Measurements from ENCODE around the gene TEX26. TPM values are rescaled to one million over a fixed set of nuclear protein-coding genes. Genes with fewer than 3 reads are reported as not detected.

Gene TEX26
- total and polyA plus RNA-seq, 4 experiments from 2014 or later: not detected

DNA sequence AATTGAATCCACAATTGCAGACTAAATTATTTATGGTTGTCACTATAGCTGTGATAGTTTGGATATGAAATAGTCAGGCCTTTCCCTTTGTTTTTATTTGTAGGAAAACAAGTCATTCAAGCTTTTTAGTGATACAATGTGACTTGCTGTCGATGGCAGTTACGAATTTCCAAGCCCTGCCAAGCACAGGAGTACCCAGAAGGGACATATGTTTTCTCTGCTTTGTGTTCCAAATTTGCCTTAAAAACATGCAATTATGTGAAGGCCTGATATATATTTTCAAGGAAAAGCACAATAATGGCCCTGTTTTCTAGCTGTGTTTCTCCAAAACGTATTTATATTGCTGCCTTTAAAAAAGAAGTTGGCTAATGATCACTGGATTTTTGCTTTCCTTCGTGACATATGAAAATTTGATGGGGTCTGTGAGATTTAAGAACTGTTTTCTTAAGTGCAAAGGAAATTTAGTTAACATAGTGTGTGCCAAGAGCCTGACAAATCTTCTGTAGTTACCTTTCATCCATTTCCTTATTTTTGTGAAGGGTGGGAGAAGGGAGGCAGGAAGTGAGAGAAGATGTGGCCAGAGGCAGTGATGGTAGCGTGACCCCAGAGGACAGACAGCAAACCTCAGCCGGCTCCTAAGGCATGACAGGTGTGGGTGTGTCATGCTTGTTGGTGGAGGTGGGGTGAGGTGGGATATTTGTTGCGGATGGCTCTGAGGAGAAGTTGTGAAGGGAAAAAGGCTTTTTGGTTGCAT lies 79.6 kb downstream of the TEX26 start:
- Mint-ChIP-seq H3K36me3 (no peaks in the 10 kb centered on the region), H3K27me3 (peaks cover 13% of the 10 kb centered on the region in 2 donors), H3K4me1 (peaks cover 0 to 5% (median 0%) of the 10 kb centered on the region in 4 donors), H3K4me3 (no peak overlapping the region), H3K27ac (no peak overlapping the region), H3K9me3 (peaks cover 0 to 3% (median 0%) of the 10 kb centered on the region in 8 donors)
- ChIA-PET CTCF (ENCODE audit: partially characterized antibody) (interaction anchor here (0.6 to 0.9 kb wide), 2 partner anchors 10 to 33 kb away, joined by 3 to 4 read pairs; no protein-coding TSS in a partner anchor), POLR2A (ENCODE audit: partially characterized antibody) (no interaction called here)
- H3K27me3 ChIP-seq (ENCODE audit: insufficient read depth, low read length): no peaks in the 10 kb centered on the region
- no peaks in the 10 kb centered on the region for H3K4me1 ChIP-seq (ENCODE audit: insufficient read depth, low read length)
- no peak overlapping the region for H3K27ac ChIP-seq (ENCODE audit: low read depth, low read length)
- intact Hi-C loops (cut with micrococcal nuclease): no loop called here
- DNase-seq: no peak
- H3K36me3 ChIP-seq (ENCODE audit: insufficient read depth, low read length): no peaks in the 10 kb centered on the region
- H3K4me3 ChIP-seq (ENCODE audit: low read length in 2 of 2): no peak overlapping the region
- no peaks in the 10 kb centered on the region for H3K9me3 ChIP-seq (ENCODE audit: control insufficient read depth in 1 of 2, low read length in 2 of 2)

DNA sequence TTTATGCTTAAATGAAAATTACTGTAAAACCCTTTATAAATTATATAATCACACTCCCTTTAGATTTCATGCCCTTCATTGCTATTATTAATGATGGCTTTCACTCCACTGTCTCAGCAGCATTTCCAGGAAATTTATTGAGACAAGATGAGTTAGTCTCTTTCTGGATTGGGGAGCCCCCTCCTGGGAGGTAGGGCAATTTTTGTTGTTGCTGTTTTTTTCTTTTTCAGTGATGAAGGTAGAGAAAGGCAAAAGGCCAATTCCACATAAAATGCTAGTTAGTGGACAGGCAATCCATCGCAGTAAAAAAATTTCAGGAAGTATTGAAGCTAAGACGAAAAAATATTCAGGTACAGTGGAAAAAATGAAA lies 80.2 kb downstream of the TEX26 start:
- ChIA-PET POLR2A (ENCODE audit: partially characterized antibody) (no interaction called here), CTCF (ENCODE audit: partially characterized antibody) (no interaction called here)
- Histone ChIP-seq H3K27me3 (ENCODE audit: insufficient read depth, low read length) (no peaks in the 10 kb centered on the region), H3K27ac (ENCODE audit: low read depth, low read length) (no peak overlapping the region), H3K9me3 (ENCODE audit: control insufficient read depth in 1 of 2, low read length in 2 of 2) (no peaks in the 10 kb centered on the region), H3K36me3 (ENCODE audit: insufficient read depth, low read length) (no peaks in the 10 kb centered on the region), H3K4me3 (ENCODE audit: low read length in 2 of 2) (no peak overlapping the region), H3K4me1 (ENCODE audit: insufficient read depth, low read length) (no peaks in the 10 kb centered on the region)
- H3K4me3 Mint-ChIP-seq: no peak overlapping the region
- H3K36me3 Mint-ChIP-seq: no peaks in the 10 kb centered on the region
- peaks cover 13% of the 10 kb centered on the region in 2 donors for H3K27me3 Mint-ChIP-seq
- peaks cover 0 to 5% (median 0%) of the 10 kb centered on the region in 8 donors for H3K9me3 Mint-ChIP-seq
- H3K27ac Mint-ChIP-seq: no peak overlapping the region
- H3K4me1 Mint-ChIP-seq: peaks cover 0 to 5% (median 0%) of the 10 kb centered on the region in 4 donors
- intact Hi-C loops (cut with micrococcal nuclease): no loop called here
- no peak for DNase-seq

GRCh38 chr13:31014456-31014855 lies 82.0 kb downstream of the TEX26 start:
- H3K27me3 Mint-ChIP-seq: peaks cover 16 to 17% of the 10 kb centered on the region in 2 donors
- H3K27ac Mint-ChIP-seq: no peak overlapping the region
- Histone ChIP-seq H3K4me1 (ENCODE audit: insufficient read depth, low read length) (no peaks in the 10 kb centered on the region), H3K27ac (ENCODE audit: low read depth, low read length) (no peak overlapping the region), H3K36me3 (ENCODE audit: insufficient read depth, low read length) (no peaks in the 10 kb centered on the region), H3K9me3 (ENCODE audit: control insufficient read depth in 1 of 2, low read length in 2 of 2) (no peaks in the 10 kb centered on the region), H3K27me3 (ENCODE audit: insufficient read depth, low read length) (no peaks in the 10 kb centered on the region), H3K4me3 (ENCODE audit: low read length in 2 of 2) (no peak overlapping the region)
- no peaks in the 10 kb centered on the region for H3K36me3 Mint-ChIP-seq
- no peak for DNase-seq
- intact Hi-C loops (cut with micrococcal nuclease): no loop called here
- peaks cover 0 to 5% (median 0%) of the 10 kb centered on the region in 4 donors for H3K4me1 Mint-ChIP-seq
- H3K9me3 Mint-ChIP-seq: peaks cover 0 to 6% (median 0%) of the 10 kb centered on the region in 8 donors
- CTCF ChIA-PET (ENCODE audit: partially characterized antibody): interaction anchor here (1.3 to 1.7 kb wide), 2 partner anchors 11 to 35 kb away, joined by 3 to 5 read pairs; no protein-coding TSS in a partner anchor
- no peak overlapping the region for H3K4me3 Mint-ChIP-seq
- POLR2A ChIA-PET (ENCODE audit: partially characterized antibody): no interaction called here

DNA sequence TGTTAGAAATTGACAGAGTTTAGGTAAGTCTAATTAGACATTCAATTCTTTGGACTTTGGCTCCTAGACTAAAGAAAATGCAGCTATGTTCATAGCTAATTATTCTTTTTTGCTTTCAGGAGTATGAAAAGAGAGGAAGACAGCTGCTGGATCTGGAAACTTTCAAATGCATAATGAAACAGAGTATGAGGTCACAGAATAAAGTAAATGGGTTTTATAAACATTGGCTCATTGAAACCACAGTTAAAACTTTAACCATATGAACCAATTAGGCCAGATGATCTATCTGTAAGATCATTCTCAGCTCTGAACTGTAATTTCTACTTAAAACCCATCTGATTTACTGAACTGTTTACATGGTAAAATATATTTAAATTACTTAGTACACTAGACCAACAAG lies 82.7 kb downstream of the TEX26 start:
- POLR2A ChIA-PET (ENCODE audit: partially characterized antibody): no interaction called here
- no peak overlapping the region for H3K27ac Mint-ChIP-seq
- H3K36me3 ChIP-seq (ENCODE audit: insufficient read depth, low read length): no peaks in the 10 kb centered on the region
- no peaks in the 10 kb centered on the region for H3K4me1 ChIP-seq (ENCODE audit: insufficient read depth, low read length)
- peaks cover 0 to 5% (median 0%) of the 10 kb centered on the region in 4 donors for H3K4me1 Mint-ChIP-seq
- peaks cover 0 to 6% (median 0%) of the 10 kb centered on the region in 8 donors for H3K9me3 Mint-ChIP-seq
- H3K27me3 ChIP-seq (ENCODE audit: insufficient read depth, low read length): no peaks in the 10 kb centered on the region
- H3K36me3 Mint-ChIP-seq: no peaks in the 10 kb centered on the region
- no peak overlapping the region for H3K4me3 Mint-ChIP-seq
- no peak overlapping the region for H3K27ac ChIP-seq (ENCODE audit: low read depth, low read length)
- CTCF ChIA-PET (ENCODE audit: partially characterized antibody): interaction anchor here (1.3 to 1.7 kb wide), 2 partner anchors 10 to 36 kb away, joined by 3 to 5 read pairs; no protein-coding TSS in a partner anchor
- H3K4me3 ChIP-seq (ENCODE audit: low read length in 2 of 2): no peak overlapping the region
- H3K27me3 Mint-ChIP-seq: peaks cover 14 to 17% of the 10 kb centered on the region in 2 donors
- intact Hi-C loops (cut with micrococcal nuclease): no loop called here
- no peaks in the 10 kb centered on the region for H3K9me3 ChIP-seq (ENCODE audit: control insufficient read depth in 1 of 2, low read length in 2 of 2)
- DNase-seq: no peak

GRCh38 chr13:31016342-31017325 lies 84.2 kb downstream of the TEX26 start:
- POLR2A ChIA-PET (ENCODE audit: partially characterized antibody): no interaction called here
- no peaks in the 10 kb centered on the region for H3K4me1 Mint-ChIP-seq
- intact Hi-C loops (cut with micrococcal nuclease): no loop called here
- Histone ChIP-seq H3K4me3 (ENCODE audit: low read length in 2 of 2) (no peak overlapping the region), H3K36me3 (ENCODE audit: insufficient read depth, low read length) (no peaks in the 10 kb centered on the region), H3K27me3 (ENCODE audit: insufficient read depth, low read length) (no peaks in the 10 kb centered on the region), H3K9me3 (ENCODE audit: control insufficient read depth in 1 of 2, low read length in 2 of 2) (no peaks in the 10 kb centered on the region), H3K27ac (ENCODE audit: low read depth, low read length) (no peak overlapping the region), H3K4me1 (ENCODE audit: insufficient read depth, low read length) (no peaks in the 10 kb centered on the region)
- DNase-seq: no peak
- no peak overlapping the region for H3K4me3 Mint-ChIP-seq
- CTCF ChIA-PET (ENCODE audit: partially characterized antibody): interaction anchor here (0.9 to 1.5 kb wide), 2 partner anchors 9 to 28 kb away, joined by 3 read pairs; no protein-coding TSS in a partner anchor
- no peak overlapping the region for H3K27ac Mint-ChIP-seq
- H3K36me3 Mint-ChIP-seq: no peaks in the 10 kb centered on the region
- H3K9me3 Mint-ChIP-seq: peaks cover 0 to 6% (median 0%) of the 10 kb centered on the region in 8 donors
- peaks cover 13 to 17% of the 10 kb centered on the region in 2 donors for H3K27me3 Mint-ChIP-seq

GRCh38 chr13:31018511-31018910 lies 86.1 kb downstream of the TEX26 start:
- no peak overlapping the region for H3K4me3 ChIP-seq (ENCODE audit: low read length in 2 of 2)
- no peaks in the 10 kb centered on the region for H3K9me3 ChIP-seq (ENCODE audit: control insufficient read depth in 1 of 2, low read length in 2 of 2)
- no peak for DNase-seq
- Mint-ChIP-seq H3K36me3 (no peaks in the 10 kb centered on the region), H3K9me3 (peaks cover 0 to 6% (median 0%) of the 10 kb centered on the region in 8 donors), H3K27me3 (peaks cover 17% of the 10 kb centered on the region in 2 donors), H3K4me3 (no peak overlapping the region), H3K27ac (no peak overlapping the region), H3K4me1 (no peaks in the 10 kb centered on the region)
- no peaks in the 10 kb centered on the region for H3K36me3 ChIP-seq (ENCODE audit: insufficient read depth, low read length)
- H3K27ac ChIP-seq (ENCODE audit: low read depth, low read length): no peak overlapping the region
- ChIA-PET CTCF (ENCODE audit: partially characterized antibody) (interaction anchor here (1.5 kb wide), 1 partner anchor 26 kb away, joined by 3 read pairs; no protein-coding TSS in a partner anchor), POLR2A (ENCODE audit: partially characterized antibody) (no interaction called here)
- H3K4me1 ChIP-seq (ENCODE audit: insufficient read depth, low read length): no peaks in the 10 kb centered on the region
- intact Hi-C loops (cut with micrococcal nuclease): no loop called here
- no peaks in the 10 kb centered on the region for H3K27me3 ChIP-seq (ENCODE audit: insufficient read depth, low read length)

DNA sequence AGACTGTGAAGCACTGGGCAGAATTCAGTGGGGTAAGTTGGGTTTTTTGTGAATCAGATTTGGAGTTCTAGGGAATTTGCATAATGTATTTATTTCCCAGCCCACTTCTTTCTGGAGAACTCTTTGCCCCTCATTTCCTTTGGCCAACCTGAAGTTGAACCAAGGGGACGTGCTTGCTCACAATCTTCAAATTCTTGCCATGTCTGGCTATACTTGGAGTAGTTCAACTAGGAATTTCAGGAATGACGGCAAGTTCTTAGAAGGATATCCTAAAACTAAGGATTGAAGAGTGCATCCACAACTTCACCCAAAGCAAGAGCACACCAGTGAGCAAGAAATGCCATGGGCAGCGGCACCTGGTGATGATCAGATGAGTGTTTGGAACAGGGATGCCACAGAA lies 88.5 kb downstream of the TEX26 start:
- intact Hi-C loops (cut with micrococcal nuclease): no loop called here
- no peak overlapping the region for H3K27ac Mint-ChIP-seq
- POLR2A ChIA-PET (ENCODE audit: partially characterized antibody): no interaction called here
- H3K4me3 ChIP-seq (ENCODE audit: low read length in 2 of 2): no peak overlapping the region
- H3K27me3 ChIP-seq (ENCODE audit: insufficient read depth, low read length): no peaks in the 10 kb centered on the region
- no peak for DNase-seq
- no peaks in the 10 kb centered on the region for H3K36me3 Mint-ChIP-seq
- H3K36me3 ChIP-seq (ENCODE audit: insufficient read depth, low read length): no peaks in the 10 kb centered on the region
- no peak overlapping the region for H3K27ac ChIP-seq (ENCODE audit: low read depth, low read length)
- H3K4me3 Mint-ChIP-seq: no peak overlapping the region
- no peaks in the 10 kb centered on the region for H3K9me3 ChIP-seq (ENCODE audit: control insufficient read depth in 1 of 2, low read length in 2 of 2)
- no peaks in the 10 kb centered on the region for H3K4me1 ChIP-seq (ENCODE audit: insufficient read depth, low read length)
- H3K4me1 Mint-ChIP-seq: no peaks in the 10 kb centered on the region
- CTCF ChIA-PET (ENCODE audit: partially characterized antibody): no interaction called here
- peaks cover 12 to 14% of the 10 kb centered on the region in 2 donors for H3K27me3 Mint-ChIP-seq
- H3K9me3 Mint-ChIP-seq: peaks cover 0 to 6% (median 0%) of the 10 kb centered on the region in 8 donors

Data from CD4-positive, alpha-beta memory T cell (primary cell).